Activated CD8-positive, alpha-beta memory T cell treated with anti-CD3 and anti-CD28 coated beads for 4 hours (primary cell): Measurements from ENCODE around the gene CEP120.
"Not testable (repeated sequence)": the region's sequence is repeated elsewhere in the genome, so short reads cannot be mapped to it uniquely, and the experiment has no call there.

Source experiments
- DNase-seq, 2 donors: peaks; one replicate each; pipeline ENCODE4 v3.0.0-alpha.2; 2020; ENCODE audit warnings: low read depth in 2 of 2

The CEP120 gene

GRCh38 chr5:123423278-123424149 is at the start of gene CEP120:
CEP120 (minus strand) TSS chr5:123423403; CDS start chr5:123422998, 405 bp downstream.
- peak; percentile 94 to 96 for DNase-seq

GRCh38 chr5:123472150-123472924 is 49.1 kb upstream of the CEP120 start:
- no peak for DNase-seq

GRCh38 chr5:123471385-123471784 is 48.2 kb upstream of the CEP120 start:
- DNase-seq: no peak

GRCh38 chr5:123466839-123467238 is 43.6 kb upstream of the CEP120 start:
- not testable (repeated sequence) for DNase-seq

- DNase-seq: no peak
Measured at GRCh38 chr5:123460296-123460729, 37.1 kb upstream of the CEP120 start.

GRCh38 chr5:123458994-123459393 is 35.8 kb upstream of the CEP120 start:
- not testable (repeated sequence) for DNase-seq

- no peak for DNase-seq
Measured at GRCh38 chr5:123456242-123456641, 33.0 kb upstream of the CEP120 start.

- DNase-seq: no peak
Measured at GRCh38 chr5:123455640-123456039, 32.4 kb upstream of the CEP120 start.

GRCh38 chr5:123455095-123455494 is 31.9 kb upstream of the CEP120 start:
- DNase-seq: no peak

- no peak for DNase-seq
Measured at GRCh38 chr5:123454259-123454911, 31.2 kb upstream of the CEP120 start.

- DNase-seq: no peak
Measured at GRCh38 chr5:123452401-123452800, 29.2 kb upstream of the CEP120 start.

- DNase-seq: no peak
Measured at GRCh38 chr5:123451047-123451446, 27.8 kb upstream of the CEP120 start.

GRCh38 chr5:123450640-123451039 is 27.4 kb upstream of the CEP120 start:
- DNase-seq: no peak

GRCh38 chr5:123450114-123450513 is 26.9 kb upstream of the CEP120 start:
- DNase-seq: no peak

- no peak for DNase-seq
Measured at GRCh38 chr5:123449424-123449974, 26.3 kb upstream of the CEP120 start.

- DNase-seq: no peak
Measured at GRCh38 chr5:123448743-123449142, 25.5 kb upstream of the CEP120 start.

GRCh38 chr5:123448017-123448617 is 24.9 kb upstream of the CEP120 start:
- no peak for DNase-seq

- DNase-seq: no peak
Measured at GRCh38 chr5:123444016-123444415, 20.8 kb upstream of the CEP120 start.

GRCh38 chr5:123441408-123441807 is 18.2 kb upstream of the CEP120 start:
- DNase-seq: no peak

GRCh38 chr5:123440456-123441181 is 17.4 kb upstream of the CEP120 start:
- no peak for DNase-seq

GRCh38 chr5:123439709-123440108 is 16.5 kb upstream of the CEP120 start:
- no peak for DNase-seq
